Measurements from ENCODE around the gene GRHL1. TPM values are rescaled to one million over a fixed set of nuclear protein-coding genes. Genes with fewer than 3 reads are reported as not detected.

The GRHL1 gene
- total and polyA plus RNA-seq, 4 donors = 3.6 to 13.7 (median 6.1) TPM

GRCh38 chr2:9970200-9971044 lies 18.9 kb downstream of the GRHL1 start:
- Histone ChIP-seq H3K36me3 (ENCODE audit: control insufficient read depth in 4 of 4, insufficient read depth in 3 of 4, low read depth in 1 of 4, low read length in 3 of 4) (peaks cover 0 to 40% (median 16%) of the 10 kb centered on the region in 4 donors), H3K9me3 (ENCODE audit: control insufficient read depth in 4 of 4, low read length in 3 of 4) (no peaks in the 10 kb centered on the region), H3K4me1 (ENCODE audit: control insufficient read depth in 4 of 4, insufficient read depth in 4 of 4, low read length in 3 of 4) (no peaks in the 10 kb centered on the region), H3K27me3 (ENCODE audit: control insufficient read depth in 4 of 4, insufficient read depth in 4 of 4, low read length in 3 of 4) (no peaks in the 10 kb centered on the region), H3K27ac (ENCODE audit: low read depth in 1 of 2, low read length in 2 of 2) (no peak overlapping the region), H3K9ac (ENCODE audit: low read depth in 1 of 2, low read length in 2 of 2) (no peak overlapping the region), H3K4me3 (ENCODE audit: low read depth in 1 of 3, low read length in 3 of 3) (no peak overlapping the region)
- DNase-seq (ENCODE audit: low spot score) = no peak
- TF ChIP-seq SP1 (IDR thresholded peaks at IDR 0.05) (no peak), HNF4G (IDR thresholded peaks at IDR 0.05) (no peak), RXRA (IDR thresholded peaks at IDR 0.05) (no peak), ZBTB33 (IDR thresholded peaks at IDR 0.05) (no peak), ATF3 (IDR thresholded peaks at IDR 0.05) (no peak), MAX (IDR thresholded peaks at IDR 0.05) (no peak)
- WGBS = 87% methylated on average over 12 of the region's 12 CpGs

GRCh38 chr2:9971105-9971818 lies 19.8 kb downstream of the GRHL1 start:
- H3K4me1 ChIP-seq (ENCODE audit: control insufficient read depth in 4 of 4, insufficient read depth in 4 of 4, low read length in 3 of 4) = peaks cover 0 to 1% (median 0%) of the 10 kb centered on the region in 4 donors

More at GRCh38 chr2:9971105-9971818, 19.8 kb downstream of the GRHL1 start:
- no peaks in the 10 kb centered on the region for H3K27me3 ChIP-seq (ENCODE audit: control insufficient read depth in 4 of 4, insufficient read depth in 4 of 4, low read length in 3 of 4)
- DNase-seq (ENCODE audit: low spot score) = no peak
- no peak overlapping the region for H3K27ac ChIP-seq (ENCODE audit: low read depth in 1 of 2, low read length in 2 of 2)
- H3K9me3 ChIP-seq (ENCODE audit: control insufficient read depth in 4 of 4, low read length in 3 of 4) = no peaks in the 10 kb centered on the region
- H3K9ac ChIP-seq (ENCODE audit: low read depth in 1 of 2, low read length in 2 of 2) = no peak overlapping the region
- TF ChIP-seq EGR1 (IDR thresholded peaks at IDR 0.05; ENCODE audit: low read depth in 2 of 2) (no peak), RAD21 (IDR thresholded peaks at IDR 0.05) (no peak), JUND (IDR thresholded peaks at IDR 0.05) (no peak), MAX (IDR thresholded peaks at IDR 0.05) (no peak), GABPA (IDR thresholded peaks at IDR 0.05 in 1 of 2, conservative IDR thresholded peaks at IDR 0.05 in 1 of 2) (no peak), ZBTB33 (IDR thresholded peaks at IDR 0.05) (no peak), ATF3 (IDR thresholded peaks at IDR 0.05) (no peak)
- H3K36me3 ChIP-seq (ENCODE audit: control insufficient read depth in 4 of 4, insufficient read depth in 3 of 4, low read depth in 1 of 4, low read length in 3 of 4) = peaks cover 0 to 38% (median 15%) of the 10 kb centered on the region in 4 donors
- H3K4me3 ChIP-seq (ENCODE audit: low read depth in 1 of 3, low read length in 3 of 3) = no peak overlapping the region
- WGBS = 90% methylated on average over 9 of the region's 9 CpGs

Measured in liver (tissue), 9 donors.